ENCODE measurements around the gene KIF5A. TPM values are rescaled to one million over a fixed set of nuclear protein-coding genes. Genes with fewer than 3 reads are reported as not detected.

KIF5A gene
- total RNA-seq, 1 experiment from 2014 or later, result 3.0 TPM

DNA sequence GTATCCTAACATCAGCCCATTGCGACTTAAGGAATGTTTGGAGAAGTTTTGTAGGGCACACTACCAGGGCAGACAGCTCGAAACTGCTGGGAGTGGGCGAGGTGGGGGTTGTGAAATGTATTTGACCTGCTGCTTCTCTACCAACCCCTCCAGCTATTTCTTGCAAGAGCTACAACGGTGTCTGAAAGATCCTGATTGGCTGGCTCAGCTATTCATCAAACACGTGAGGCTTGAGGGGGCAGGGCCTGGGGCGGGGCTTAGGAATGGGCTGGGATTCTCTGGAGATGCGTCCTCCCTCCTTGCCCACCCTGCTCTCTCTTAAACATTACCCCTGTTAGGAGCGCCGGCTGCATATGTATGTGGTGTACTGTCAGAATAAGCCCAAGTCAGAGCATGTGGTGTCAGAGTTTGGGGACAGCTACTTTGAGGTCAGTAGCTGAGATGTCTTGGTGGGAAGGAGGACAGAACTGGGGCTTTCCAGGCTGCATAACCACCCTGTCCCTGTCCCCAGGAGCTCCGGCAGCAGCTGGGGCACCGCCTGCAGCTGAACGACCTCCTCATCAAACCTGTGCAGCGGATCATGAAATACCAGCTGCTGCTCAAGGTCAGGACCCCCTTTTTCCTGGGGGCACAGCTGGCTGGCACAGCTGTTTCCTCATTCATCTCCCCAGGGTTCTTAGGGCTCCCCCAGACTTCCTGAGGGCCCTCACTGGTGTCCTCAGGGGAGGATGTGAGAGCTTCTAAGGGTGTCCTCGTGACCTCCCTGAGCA is 64.5 kb downstream of the KIF5A start:
- in situ Hi-C loops (cut with HindIII; ENCODE audit: low pct_unique_long_range_greater_than_20kb, low sequenced_read_pairs) (no loop called here), intact Hi-C loops (cut with micrococcal nuclease; ENCODE audit: unreplicated experiment) (no loop called here)
- no peak overlapping the region for H3K4me3 ChIP-seq (ENCODE audit: low read depth in 2 of 2, low read length in 2 of 2)
- BruUV-seq (replicated peaks), result no TSS peak
- H3K27me3 ChIP-seq (ENCODE audit: control insufficient read depth, insufficient read depth, low read length), result no peaks in the 10 kb centered on the region
- CTCF ChIA-PET, result no interaction called here
- ATAC-seq, result no peak
- H3K36me3 ChIP-seq (ENCODE audit: control insufficient read depth, insufficient read depth, low read length), result no peaks in the 10 kb centered on the region
- POLR2A ChIA-PET, result interaction anchor here (0.6 kb wide), 1 partner anchor 184 kb away, joined by 4 read pairs; no protein-coding TSS in a partner anchor
- H3K4me1 ChIP-seq (ENCODE audit: control insufficient read depth, insufficient read depth, low read length), result peaks cover 8% of the 10 kb centered on the region; the same call in 1 of the 2 replicates
- no peak overlapping the region for H3K27ac ChIP-seq (ENCODE audit: low read length)
- no peak for DNase-seq (ENCODE audit: low read depth, low spot score)
- H3K9me3 ChIP-seq (ENCODE audit: control insufficient read depth, insufficient read depth, low read depth, low read length), result no peaks in the 10 kb centered on the region
- TF ChIP-seq, protein P1, sequence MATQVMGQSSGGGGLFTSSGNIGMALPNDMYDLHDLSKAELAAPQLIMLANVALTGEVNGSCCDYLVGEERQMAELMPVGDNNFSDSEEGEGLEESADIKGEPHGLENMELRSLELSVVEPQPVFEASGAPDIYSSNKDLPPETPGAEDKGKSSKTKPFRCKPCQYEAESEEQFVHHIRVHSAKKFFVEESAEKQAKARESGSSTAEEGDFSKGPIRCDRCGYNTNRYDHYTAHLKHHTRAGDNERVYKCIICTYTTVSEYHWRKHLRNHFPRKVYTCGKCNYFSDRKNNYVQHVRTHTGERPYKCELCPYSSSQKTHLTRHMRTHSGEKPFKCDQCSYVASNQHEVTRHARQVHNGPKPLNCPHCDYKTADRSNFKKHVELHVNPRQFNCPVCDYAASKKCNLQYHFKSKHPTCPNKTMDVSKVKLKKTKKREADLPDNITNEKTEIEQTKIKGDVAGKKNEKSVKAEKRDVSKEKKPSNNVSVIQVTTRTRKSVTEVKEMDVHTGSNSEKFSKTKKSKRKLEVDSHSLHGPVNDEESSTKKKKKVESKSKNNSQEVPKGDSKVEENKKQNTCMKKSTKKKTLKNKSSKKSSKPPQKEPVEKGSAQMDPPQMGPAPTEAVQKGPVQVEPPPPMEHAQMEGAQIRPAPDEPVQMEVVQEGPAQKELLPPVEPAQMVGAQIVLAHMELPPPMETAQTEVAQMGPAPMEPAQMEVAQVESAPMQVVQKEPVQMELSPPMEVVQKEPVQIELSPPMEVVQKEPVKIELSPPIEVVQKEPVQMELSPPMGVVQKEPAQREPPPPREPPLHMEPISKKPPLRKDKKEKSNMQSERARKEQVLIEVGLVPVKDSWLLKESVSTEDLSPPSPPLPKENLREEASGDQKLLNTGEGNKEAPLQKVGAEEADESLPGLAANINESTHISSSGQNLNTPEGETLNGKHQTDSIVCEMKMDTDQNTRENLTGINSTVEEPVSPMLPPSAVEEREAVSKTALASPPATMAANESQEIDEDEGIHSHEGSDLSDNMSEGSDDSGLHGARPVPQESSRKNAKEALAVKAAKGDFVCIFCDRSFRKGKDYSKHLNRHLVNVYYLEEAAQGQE (IDR thresholded peaks at IDR 0.05; ENCODE audit: insufficient read depth in 1 of 2, low read depth in 2 of 2, low read length in 1 of 2), result no peak
- TF ChIP-seq CTCF (IDR thresholded peaks at IDR 0.05) (no peak), SIN3A (IDR thresholded peaks at IDR 0.05; ENCODE audit: borderline replicate concordance, insufficient read depth, low read depth, low read length) (no peak), TCF7L2 (IDR thresholded peaks at IDR 0.05; ENCODE audit: low read depth, low read length) (no peak), POLR2AphosphoS5 (IDR thresholded peaks at IDR 0.05; ENCODE audit: low read depth, low read length) (no peak)

DNA sequence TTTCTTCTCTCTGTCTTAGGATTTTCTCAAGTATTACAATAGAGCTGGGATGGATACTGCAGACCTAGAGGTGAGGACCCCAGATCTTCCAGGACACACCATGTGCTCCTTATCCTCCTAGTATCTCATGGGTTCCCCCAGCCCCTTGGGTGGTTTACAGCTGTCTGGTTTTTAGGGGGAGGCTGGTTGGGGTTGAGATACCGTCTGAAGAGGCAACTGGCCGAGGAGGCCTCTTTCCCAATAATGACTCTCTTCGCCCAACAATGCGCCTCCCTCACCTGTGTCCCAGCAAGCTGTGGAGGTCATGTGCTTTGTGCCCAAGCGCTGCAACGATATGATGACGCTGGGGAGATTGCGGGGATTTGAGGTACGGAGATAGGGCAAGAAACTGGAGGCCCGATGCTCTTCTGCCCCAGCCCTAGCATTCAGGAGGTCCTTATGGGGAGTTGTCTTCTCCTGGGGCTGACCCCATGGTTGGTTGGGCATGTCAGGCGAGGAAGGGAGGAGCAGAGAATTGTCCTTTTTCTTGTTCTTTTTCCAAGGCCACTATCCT is 65.2 kb downstream of the KIF5A start:
- POLR2A ChIA-PET, result interaction anchor here (0.6 kb wide), 1 partner anchor 184 kb away, joined by 4 read pairs; no protein-coding TSS in a partner anchor

More for the DNA sequence above, 65.2 kb downstream of the KIF5A start:
- H3K9me3 ChIP-seq (ENCODE audit: control insufficient read depth, insufficient read depth, low read depth, low read length), result no peaks in the 10 kb centered on the region
- BruUV-seq (replicated peaks), result no TSS peak
- H3K27me3 ChIP-seq (ENCODE audit: control insufficient read depth, insufficient read depth, low read length), result no peaks in the 10 kb centered on the region
- CTCF ChIA-PET, result no interaction called here
- H3K36me3 ChIP-seq (ENCODE audit: control insufficient read depth, insufficient read depth, low read length), result no peaks in the 10 kb centered on the region
- H3K4me3 ChIP-seq (ENCODE audit: low read depth in 2 of 2, low read length in 2 of 2), result no peak overlapping the region
- H3K27ac ChIP-seq (ENCODE audit: low read length), result no peak overlapping the region
- no peak for TF ChIP-seq SIN3A (IDR thresholded peaks at IDR 0.05; ENCODE audit: borderline replicate concordance, insufficient read depth, low read depth, low read length)
- TF ChIP-seq, protein P1 (IDR thresholded peaks at IDR 0.05; ENCODE audit: insufficient read depth in 1 of 2, low read depth in 2 of 2, low read length in 1 of 2), result no peak
- intact Hi-C loops (cut with micrococcal nuclease; ENCODE audit: unreplicated experiment), result no loop called here
- ATAC-seq (no peak), DNase-seq (ENCODE audit: low read depth, low spot score) (no peak)
- peaks cover 8% of the 10 kb centered on the region; the same call in 1 of the 2 replicates for H3K4me1 ChIP-seq (ENCODE audit: control insufficient read depth, insufficient read depth, low read length)
- in situ Hi-C loops (cut with HindIII; ENCODE audit: low pct_unique_long_range_greater_than_20kb, low sequenced_read_pairs), result no loop called here
